Measurements from ENCODE around the gene OBSL1. TPM values are rescaled to one million over a fixed set of nuclear protein-coding genes. Genes with fewer than 3 reads are reported as not detected.
A peak's percentile ranks its signal among the peaks of the same experiment; 100 is the strongest.

OBSL1 gene
- total and polyA plus RNA-seq, 5 donors from 2014 or later, result 0.57 TPM; not detected in 4

DNA sequence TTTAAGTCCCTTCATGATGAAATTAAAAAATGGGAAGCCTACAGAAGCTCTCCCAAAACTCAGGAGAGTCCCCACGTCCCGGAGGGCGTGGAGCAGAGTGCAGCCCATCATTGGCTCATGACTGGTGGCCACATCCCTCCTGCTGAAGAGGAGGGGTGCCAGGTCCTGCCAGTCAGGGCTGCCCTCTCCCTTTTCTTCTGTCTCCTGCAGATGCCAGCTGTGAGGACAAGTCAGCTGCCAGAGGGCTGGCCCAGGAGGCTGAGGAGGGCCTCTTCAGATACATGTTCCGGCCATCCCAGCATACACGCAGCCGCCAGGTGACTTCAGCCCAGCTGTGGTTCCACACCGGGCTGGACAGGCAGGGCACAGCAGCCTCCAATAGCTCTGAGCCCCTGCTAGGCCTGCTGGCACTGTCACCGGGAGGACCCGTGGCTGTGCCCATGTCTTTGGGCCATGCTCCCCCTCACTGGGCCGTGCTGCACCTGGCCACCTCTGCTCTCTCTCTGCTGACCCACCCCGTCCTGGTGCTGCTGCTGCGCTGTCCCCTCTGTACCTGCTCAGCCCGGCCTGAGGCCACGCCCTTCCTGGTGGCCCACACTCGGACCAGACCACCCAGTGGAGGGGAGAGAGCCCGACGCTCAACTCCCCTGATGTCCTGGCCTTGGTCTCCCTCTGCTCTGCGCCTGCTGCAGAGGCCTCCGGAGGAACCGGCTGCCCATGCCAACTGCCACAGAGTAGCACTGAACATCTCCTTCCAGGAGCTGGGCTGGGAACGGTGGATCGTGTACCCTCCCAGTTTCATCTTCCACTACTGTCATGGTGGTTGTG is 3.4 kb upstream of the OBSL1 start:
- no peak for ATAC-seq (ENCODE audit: low read depth in 2 of 2)
- H3K4me3 Mint-ChIP-seq, result no peak overlapping the region
- no peaks in the 10 kb centered on the region for H3K36me3 Mint-ChIP-seq
- H3K4me1 Mint-ChIP-seq, result peaks cover 0 to 3% (median 1%) of the 10 kb centered on the region in 4 donors
- H3K27me3 Mint-ChIP-seq, result peaks cover 44% of the 10 kb centered on the region
- H3K9me3 Mint-ChIP-seq, result peaks cover 0 to 2% (median 0%) of the 10 kb centered on the region in 7 donors
- Histone ChIP-seq H3K4me1 (ENCODE audit: control insufficient read depth, insufficient read depth, low read length, poor library complexity, severe bottlenecking) (peaks cover 6% of the 10 kb centered on the region), H3K9me3 (ENCODE audit: control insufficient read depth in 2 of 2, low read length in 2 of 2) (no peaks in the 10 kb centered on the region), H3K4me3 (ENCODE audit: low read depth, low read length) (no peak overlapping the region), H3K27me3 (ENCODE audit: control insufficient read depth, insufficient read depth, low read length) (peaks cover 9% of the 10 kb centered on the region), H3K36me3 (ENCODE audit: control insufficient read depth, insufficient read depth, low read length) (no peaks in the 10 kb centered on the region), H3K27ac (ENCODE audit: insufficient read depth, low read length, poor library complexity, severe bottlenecking) (no peak overlapping the region)
- DNase-seq, result no peak
- H3K27ac Mint-ChIP-seq, result no peak overlapping the region

DNA sequence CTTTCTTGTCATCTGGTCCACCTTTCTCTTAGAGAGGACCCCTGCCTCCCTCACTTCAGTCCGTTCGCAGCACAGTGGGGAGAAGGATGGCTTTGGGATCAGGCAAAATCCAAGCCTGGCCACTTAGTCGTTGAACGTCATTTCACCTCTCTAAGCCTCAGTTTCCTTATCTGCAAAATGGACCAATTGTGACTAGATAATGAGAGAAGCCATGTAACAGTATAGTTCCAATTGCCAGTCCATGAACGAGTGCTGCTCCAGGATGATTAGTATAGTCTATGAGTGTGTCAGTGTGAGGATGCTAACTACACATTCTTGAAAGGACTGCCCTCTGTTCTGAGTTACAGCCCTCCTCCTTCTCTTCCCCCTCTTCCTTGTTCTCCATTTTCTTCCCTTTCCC is 1.8 kb upstream of the OBSL1 start:
- DNase-seq (no peak), ATAC-seq (ENCODE audit: low read depth in 2 of 2) (no peak)
- H3K36me3 ChIP-seq (ENCODE audit: control insufficient read depth, insufficient read depth, low read length), result no peaks in the 10 kb centered on the region
- Mint-ChIP-seq H3K27me3 (peaks cover 47% of the 10 kb centered on the region), H3K4me3 (no peak overlapping the region), H3K4me1 (peaks cover 0 to 3% (median 1%) of the 10 kb centered on the region in 4 donors), H3K27ac (peak overlapping the region in 1 of 3 donors; percentile 14), H3K36me3 (no peaks in the 10 kb centered on the region), H3K9me3 (peaks cover 0 to 3% (median 0%) of the 10 kb centered on the region in 7 donors)
- no peak overlapping the region for H3K27ac ChIP-seq (ENCODE audit: insufficient read depth, low read length, poor library complexity, severe bottlenecking)
- peaks cover 6% of the 10 kb centered on the region for H3K4me1 ChIP-seq (ENCODE audit: control insufficient read depth, insufficient read depth, low read length, poor library complexity, severe bottlenecking)
- no peaks in the 10 kb centered on the region for H3K9me3 ChIP-seq (ENCODE audit: control insufficient read depth in 2 of 2, low read length in 2 of 2)
- H3K4me3 ChIP-seq (ENCODE audit: low read depth, low read length), result no peak overlapping the region
- peaks cover 9% of the 10 kb centered on the region for H3K27me3 ChIP-seq (ENCODE audit: control insufficient read depth, insufficient read depth, low read length)

DNA sequence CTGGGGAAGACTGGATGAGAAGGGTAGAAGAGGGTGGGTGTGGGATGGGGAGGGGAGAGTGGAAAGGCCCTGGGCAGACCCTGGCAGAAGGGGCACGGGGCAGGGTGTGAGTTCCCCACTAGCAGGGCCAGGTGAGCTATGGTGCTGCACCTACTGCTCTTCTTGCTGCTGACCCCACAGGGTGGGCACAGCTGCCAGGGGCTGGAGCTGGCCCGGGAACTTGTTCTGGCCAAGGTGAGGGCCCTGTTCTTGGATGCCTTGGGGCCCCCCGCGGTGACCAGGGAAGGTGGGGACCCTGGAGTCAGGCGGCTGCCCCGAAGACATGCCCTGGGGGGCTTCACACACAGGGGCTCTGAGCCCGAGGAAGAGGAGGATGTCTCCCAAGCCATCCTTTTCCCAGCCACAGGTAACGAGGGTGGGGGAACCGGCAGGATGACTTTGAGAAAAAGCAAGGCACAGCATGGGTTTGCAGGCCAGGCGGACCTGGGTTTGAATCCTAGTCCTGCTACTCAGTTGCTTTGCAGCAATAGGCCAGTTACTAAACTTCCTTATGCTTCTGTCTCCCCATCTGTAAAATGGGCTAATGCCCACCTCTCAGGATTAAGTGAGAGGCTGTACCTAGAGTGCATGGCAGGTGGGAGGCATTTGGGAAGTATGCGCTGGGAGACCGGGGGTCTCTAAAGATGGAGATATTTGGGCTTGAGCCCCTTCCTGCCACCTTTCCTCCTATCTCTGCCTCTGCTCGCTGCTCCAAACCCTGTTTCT is 1.1 kb upstream of the OBSL1 start, which contains the start of gene INHA:
Gene INHA (plus strand): TSS at position 74 of the 765 bp plus-strand sequence. CDS start 65 bp downstream, at position 139.
- Histone ChIP-seq H3K27me3 (ENCODE audit: control insufficient read depth, insufficient read depth, low read length) (peaks cover 9% of the 10 kb centered on the region), H3K4me3 (ENCODE audit: low read depth, low read length) (no peak within 1 kb of the TSS), H3K36me3 (ENCODE audit: control insufficient read depth, insufficient read depth, low read length) (no peaks in the 10 kb centered on the region), H3K27ac (ENCODE audit: insufficient read depth, low read length, poor library complexity, severe bottlenecking) (no peak within 1 kb of the TSS), H3K9me3 (ENCODE audit: control insufficient read depth in 2 of 2, low read length in 2 of 2) (no peaks in the 10 kb centered on the region), H3K4me1 (ENCODE audit: control insufficient read depth, insufficient read depth, low read length, poor library complexity, severe bottlenecking) (peaks cover 6% of the 10 kb centered on the region)
- ATAC-seq (ENCODE audit: low read depth in 2 of 2) (no peak), DNase-seq (no peak)
- Mint-ChIP-seq H3K4me1 (peaks cover 0 to 3% (median 1%) of the 10 kb centered on the region in 4 donors), H3K9me3 (peaks cover 0 to 3% (median 0%) of the 10 kb centered on the region in 7 donors), H3K27me3 (peaks cover 47% of the 10 kb centered on the region), H3K4me3 (peak within 1 kb of the TSS in 2 of 4 donors; percentile 34 to 46), H3K36me3 (no peaks in the 10 kb centered on the region), H3K27ac (no peak within 1 kb of the TSS)

DNA sequence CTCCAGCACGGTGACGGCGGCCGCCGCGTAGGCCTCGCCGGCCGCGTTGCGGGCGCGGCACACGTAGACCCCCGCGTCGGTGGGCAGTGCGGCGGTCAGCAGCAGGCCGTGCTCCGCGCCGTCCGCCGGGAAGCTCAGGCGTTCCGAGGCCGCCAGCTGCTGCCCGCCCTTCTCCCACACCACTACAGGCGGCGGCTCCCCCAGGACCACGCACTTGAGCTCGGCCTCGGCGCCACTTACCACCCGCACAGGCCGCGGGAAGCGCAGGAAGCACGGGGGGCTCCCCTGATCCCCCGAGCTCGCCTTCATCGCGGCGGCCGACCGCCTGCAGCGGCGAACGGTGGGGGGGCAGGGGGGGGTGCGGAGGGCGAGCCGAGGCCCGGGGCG is 422 bp downstream of the OBSL1 start:
- H3K4me3 Mint-ChIP-seq, result no peak overlapping the region
- Histone ChIP-seq H3K4me3 (ENCODE audit: low read depth, low read length) (no peak overlapping the region), H3K9me3 (ENCODE audit: control insufficient read depth in 2 of 2, low read length in 2 of 2) (no peaks in the 10 kb centered on the region), H3K27me3 (ENCODE audit: control insufficient read depth, insufficient read depth, low read length) (peaks cover 6% of the 10 kb centered on the region), H3K4me1 (ENCODE audit: control insufficient read depth, insufficient read depth, low read length, poor library complexity, severe bottlenecking) (peaks cover 6% of the 10 kb centered on the region), H3K36me3 (ENCODE audit: control insufficient read depth, insufficient read depth, low read length) (no peaks in the 10 kb centered on the region), H3K27ac (ENCODE audit: insufficient read depth, low read length, poor library complexity, severe bottlenecking) (no peak overlapping the region)
- H3K36me3 Mint-ChIP-seq, result no peaks in the 10 kb centered on the region
- peaks cover 0 to 3% (median 0%) of the 10 kb centered on the region in 7 donors for H3K9me3 Mint-ChIP-seq
- ATAC-seq (ENCODE audit: low read depth in 2 of 2), result no peak
- peaks cover 0 to 3% (median 1%) of the 10 kb centered on the region in 4 donors for H3K4me1 Mint-ChIP-seq
- DNase-seq, result no peak
- no peak overlapping the region for H3K27ac Mint-ChIP-seq
- peaks cover 46% of the 10 kb centered on the region for H3K27me3 Mint-ChIP-seq

DNA sequence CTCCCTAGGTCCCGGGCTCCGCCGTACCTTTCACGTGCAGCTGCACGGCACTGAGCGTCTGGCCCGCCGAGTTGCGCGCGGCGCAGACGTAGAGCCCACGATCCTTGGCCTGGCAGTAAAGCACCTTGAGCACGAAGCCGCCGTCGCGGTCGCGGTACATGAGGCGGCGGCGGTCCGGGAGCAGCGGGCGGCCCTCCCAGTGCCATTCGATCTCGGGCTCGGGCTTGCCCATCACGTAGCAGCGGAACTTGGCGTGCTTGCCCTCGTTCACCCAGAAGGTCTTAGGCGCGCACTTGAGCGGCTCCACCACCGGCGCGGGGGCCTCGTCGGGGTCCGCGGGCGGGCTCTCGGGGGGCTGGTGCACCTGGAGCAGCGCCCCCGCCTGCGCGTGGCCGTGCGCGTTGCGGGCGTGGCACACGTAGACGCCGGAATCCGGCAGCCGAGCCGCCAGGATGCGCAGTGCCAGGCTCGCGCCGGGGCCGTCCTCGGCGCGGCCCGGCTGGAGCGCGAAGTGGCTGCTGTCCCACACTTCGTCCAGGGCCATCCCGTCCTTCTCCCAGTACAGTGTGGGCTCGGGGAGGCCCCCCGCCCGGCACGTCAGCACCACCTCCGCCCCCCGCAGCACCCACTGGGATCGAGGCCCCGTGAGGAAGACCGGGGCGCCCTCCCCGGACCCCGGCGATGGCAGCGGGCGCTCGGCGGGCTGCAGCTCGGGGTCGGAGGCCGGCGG is 980 bp downstream of the OBSL1 start:
- no peak overlapping the region for H3K4me3 ChIP-seq (ENCODE audit: low read depth, low read length)
- peak overlapping the region in 1 of 4 donors; percentile 11 for H3K4me3 Mint-ChIP-seq

DNA sequence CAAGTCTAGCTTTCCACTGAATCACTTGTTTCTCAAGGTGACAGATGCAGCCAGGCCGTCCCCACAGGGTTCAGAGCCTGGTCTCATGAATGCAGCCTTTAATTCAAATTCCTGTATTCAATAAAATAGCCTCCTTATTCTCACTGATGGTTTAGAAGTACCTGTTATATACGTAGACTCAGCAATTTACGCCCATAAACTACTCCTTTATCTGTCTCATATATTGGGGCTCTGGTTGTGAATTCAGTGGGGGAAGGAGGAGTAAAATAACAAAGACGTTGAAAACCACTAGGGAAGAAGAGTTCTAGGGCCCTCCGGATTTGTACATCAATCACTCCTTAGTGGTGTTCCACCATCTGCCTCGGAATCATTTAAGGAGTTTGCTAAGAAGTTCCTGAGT is 1.7 kb downstream of the OBSL1 start:
- Mint-ChIP-seq H3K27me3 (peaks cover 34% of the 10 kb centered on the region), H3K27ac (no peak overlapping the region), H3K4me1 (peaks cover 0 to 3% (median 0%) of the 10 kb centered on the region in 4 donors), H3K9me3 (peaks cover 0 to 3% (median 0%) of the 10 kb centered on the region in 7 donors), H3K36me3 (no peaks in the 10 kb centered on the region), H3K4me3 (peak overlapping the region in 2 of 4 donors; percentile 11 to 37)
- no peaks in the 10 kb centered on the region for H3K9me3 ChIP-seq (ENCODE audit: control insufficient read depth in 2 of 2, low read length in 2 of 2)
- H3K4me1 ChIP-seq (ENCODE audit: control insufficient read depth, insufficient read depth, low read length, poor library complexity, severe bottlenecking), result peaks cover 6% of the 10 kb centered on the region
- no peaks in the 10 kb centered on the region for H3K36me3 ChIP-seq (ENCODE audit: control insufficient read depth, insufficient read depth, low read length)
- H3K27ac ChIP-seq (ENCODE audit: insufficient read depth, low read length, poor library complexity, severe bottlenecking), result no peak overlapping the region
- no peak overlapping the region for H3K4me3 ChIP-seq (ENCODE audit: low read depth, low read length)
- ATAC-seq (ENCODE audit: low read depth in 2 of 2), result no peak
- DNase-seq, result no peak
- H3K27me3 ChIP-seq (ENCODE audit: control insufficient read depth, insufficient read depth, low read length), result peaks cover 6% of the 10 kb centered on the region

More for the DNA sequence above, 980 bp downstream of the OBSL1 start:
- no peak overlapping the region for H3K27ac Mint-ChIP-seq
- Histone ChIP-seq H3K36me3 (ENCODE audit: control insufficient read depth, insufficient read depth, low read length) (no peaks in the 10 kb centered on the region), H3K27me3 (ENCODE audit: control insufficient read depth, insufficient read depth, low read length) (peaks cover 6% of the 10 kb centered on the region), H3K4me1 (ENCODE audit: control insufficient read depth, insufficient read depth, low read length, poor library complexity, severe bottlenecking) (peaks cover 6% of the 10 kb centered on the region), H3K27ac (ENCODE audit: insufficient read depth, low read length, poor library complexity, severe bottlenecking) (no peak overlapping the region), H3K9me3 (ENCODE audit: control insufficient read depth in 2 of 2, low read length in 2 of 2) (no peaks in the 10 kb centered on the region)
- ATAC-seq (ENCODE audit: low read depth in 2 of 2), result no peak
- no peaks in the 10 kb centered on the region for H3K36me3 Mint-ChIP-seq
- H3K27me3 Mint-ChIP-seq, result peaks cover 40% of the 10 kb centered on the region
- peaks cover 0 to 3% (median under 1%) of the 10 kb centered on the region in 4 donors for H3K4me1 Mint-ChIP-seq
- H3K9me3 Mint-ChIP-seq, result peaks cover 0 to 3% (median 0%) of the 10 kb centered on the region in 7 donors
- no peak for DNase-seq

DNA sequence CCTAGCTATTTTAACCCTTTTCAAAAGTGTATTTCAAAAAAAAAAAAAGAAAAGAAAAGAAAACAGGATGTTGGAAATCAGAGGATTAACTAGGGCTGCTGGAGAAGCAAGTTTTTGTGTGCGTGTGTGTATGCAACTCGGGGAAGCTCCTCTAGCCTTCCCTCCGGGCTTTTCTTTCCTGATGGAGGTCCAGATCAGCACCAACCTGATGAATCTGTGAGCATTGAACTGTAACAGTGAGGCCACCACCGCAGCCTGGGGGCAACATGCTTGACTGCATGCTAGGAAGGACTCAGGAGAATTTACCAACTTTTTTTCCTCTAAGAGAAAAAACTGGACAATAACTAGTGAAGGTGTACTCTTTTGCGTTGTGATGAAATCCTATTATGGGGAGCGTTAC is 2.3 kb downstream of the OBSL1 start:
- no peaks in the 10 kb centered on the region for H3K36me3 ChIP-seq (ENCODE audit: control insufficient read depth, insufficient read depth, low read length)
- peaks cover 6% of the 10 kb centered on the region for H3K27me3 ChIP-seq (ENCODE audit: control insufficient read depth, insufficient read depth, low read length)
- Mint-ChIP-seq H3K27ac (no peak overlapping the region), H3K4me1 (peaks cover 0 to 3% (median 0%) of the 10 kb centered on the region in 4 donors), H3K4me3 (peak overlapping the region in 2 of 4 donors; percentile 2 to 11), H3K9me3 (peaks cover 0 to 3% (median 0%) of the 10 kb centered on the region in 7 donors), H3K27me3 (peaks cover 31% of the 10 kb centered on the region), H3K36me3 (no peaks in the 10 kb centered on the region)
- no peaks in the 10 kb centered on the region for H3K9me3 ChIP-seq (ENCODE audit: control insufficient read depth in 2 of 2, low read length in 2 of 2)
- H3K4me3 ChIP-seq (ENCODE audit: low read depth, low read length), result no peak overlapping the region
- DNase-seq, result no peak
- H3K27ac ChIP-seq (ENCODE audit: insufficient read depth, low read length, poor library complexity, severe bottlenecking), result no peak overlapping the region
- H3K4me1 ChIP-seq (ENCODE audit: control insufficient read depth, insufficient read depth, low read length, poor library complexity, severe bottlenecking), result peaks cover 6% of the 10 kb centered on the region
- ATAC-seq (ENCODE audit: low read depth in 2 of 2), result no peak
